PC-3 (cell line): Measurements from ENCODE around the gene PDIA5. TPM values are rescaled to one million over a fixed set of nuclear protein-coding genes. Genes with fewer than 3 reads are reported as not detected.
A peak's percentile ranks its signal among the peaks of the same experiment; 100 is the strongest.

Source experiments
- ATAC-seq: fragments of 200-7000 bp; cut with Tn5 transposase; 2 replicates; pipeline ENCODE4 v1.9.1; 2020; ENCODE audit warnings: mild to moderate bottlenecking, moderate library complexity
- BruUV-seq: library from RNA; stranded (reverse); fragments of 400-500 nt; replicated peaks from 2 replicates; lab custom pipeline; 2021; lab: Mats Ljungman, UMichigan
- CTCF ChIA-PET: fragments of 300-600 bp; sonication (Branson Sonifier 250); formaldehyde crosslinking; loops from one replicate; lab custom pipeline; 2022; ENCODE audit warnings: antibody characterized with exemption; lab: Charles Lee
- POLR2A ChIA-PET: fragments of 300-600 bp; sonication (Branson Sonifier 250); formaldehyde crosslinking; loops from one replicate; lab custom pipeline; 2022; ENCODE audit warnings: antibody characterized with exemption; ENCODE audit not compliant: unreplicated experiment; lab: Charles Lee
- DNase-seq: peaks from one replicate; pipeline ENCODE4 v3.0.0-alpha.2; 2015
- H2AFZ ChIP-seq: fragments of 300-600 bp; sonication (generic); 2 replicates; pipeline ENCODE4 v1.6.0; 2016; ENCODE audit warnings: antibody characterized with exemption, low read length
- H3F3A ChIP-seq: fragments of 300-600 bp; sonication (generic); one replicate; pipeline ENCODE4 v1.6.0; 2017; ENCODE audit warnings: antibody characterized with exemption, low read length, control low read depth, mild to moderate bottlenecking; ENCODE audit not compliant: unreplicated experiment
- H3K27ac ChIP-seq: fragments of 300-600 bp; sonication (generic); 2 replicates; pipeline ENCODE4 v1.5.1; 2016; ENCODE audit warnings: mild to moderate bottlenecking, low read length
- H3K27me3 ChIP-seq: fragments of 300-600 bp; sonication (generic); 2 replicates; pipeline ENCODE4 v1.6.1; 2016; ENCODE audit warnings: low read length, mixed read lengths
- H3K36me3 ChIP-seq: fragments of 300-600 bp; sonication (generic); 2 replicates; pipeline ENCODE4 v1.6.1; 2016; ENCODE audit warnings: low read depth, mixed run types, low read length, mixed read lengths
- H3K4me1 ChIP-seq: fragments of 300-600 bp; sonication (generic); 2 replicates; pipeline ENCODE4 v1.5.1; 2016; ENCODE audit warnings: low read length; ENCODE audit not compliant: insufficient read depth
- H3K4me2 ChIP-seq: fragments of 300-600 bp; sonication (generic); 2 replicates; pipeline ENCODE4 v1.6.0; 2016; ENCODE audit warnings: low read length
- H3K4me3 ChIP-seq: fragments of 300-600 bp; sonication (generic); 2 replicates; pipeline ENCODE4 v1.5.1; 2016; ENCODE audit warnings: mild to moderate bottlenecking, low read length, mixed read lengths
- H3K79me2 ChIP-seq: fragments of 300-600 bp; sonication (generic); 2 replicates; pipeline ENCODE4 v1.6.1; 2017; ENCODE audit warnings: low read length, mixed read lengths
- H3K9ac ChIP-seq: fragments of 300-600 bp; sonication (generic); 2 replicates; pipeline ENCODE4 v1.6.0; 2016; ENCODE audit warnings: mild to moderate bottlenecking, low read length
- H3K9me2 ChIP-seq: fragments of 300-600 bp; sonication (generic); replicated peaks from 2 replicates; pipeline ENCODE4 v1.6.1; 2016; ENCODE audit warnings: mixed run types, low read length, mixed read lengths
- H3K9me3 ChIP-seq: fragments of 300-600 bp; sonication (generic); 2 replicates; pipeline ENCODE4 v1.6.1; 2016; ENCODE audit warnings: low read length, mixed read lengths
- H4K20me1 ChIP-seq: fragments of 300-600 bp; sonication (generic); 2 replicates; pipeline ENCODE4 v1.6.1; 2016; ENCODE audit warnings: low read length, mixed read lengths
- CTCF ChIP-seq: fragments of 300-600 bp; sonication (generic); conservative IDR thresholded peaks from 2 replicates; pipeline ENCODE4 v1.5.1; 2017; ENCODE audit warnings: antibody characterized with exemption, low read depth, mild to moderate bottlenecking, low read length
- EZH2 ChIP-seq: fragments of 300-600 bp; sonication (generic); IDR thresholded peaks from one replicate; pipeline ENCODE4 v1.6.1; 2017; ENCODE audit warnings: antibody characterized with exemption, mild to moderate bottlenecking, low read length; ENCODE audit not compliant: unreplicated experiment
- EZH2phosphoT487 ChIP-seq: fragments of 300-600 bp; sonication (generic); IDR thresholded peaks from 2 replicates; pipeline ENCODE4 v1.6.1; 2018; ENCODE audit warnings: mild to moderate bottlenecking, antibody characterized with exemption, low read length, borderline replicate concordance
- intact Hi-C: fragments of 100-400 bp; cut with micrococcal nuclease; formaldehyde crosslinking; loops from 2 replicates; pipeline ENCODE4 v1.9.0; 2023
- total RNA-seq: library from RNA; depleted of rRNA; stranded (reverse); fragments of >200 nt; gene quantifications from 2 replicates; pipeline ENCODE4 v1.2.3, GENCODE V29; 2014

Gene PDIA5
- total RNA-seq, 1 experiment from 2014 or later, result 24.6 TPM

- no peaks in the 10 kb centered on the region for H3K9me3 ChIP-seq
- H3K27me3 ChIP-seq, result no peaks in the 10 kb centered on the region
- H2AFZ ChIP-seq, result no peak overlapping the region
- no peaks in the 10 kb centered on the region for H3K9me2 ChIP-seq
- H3K36me3 ChIP-seq, result peaks cover 37% of the 10 kb centered on the region; the same call in 1 of the 2 replicates
- peaks cover 18% of the 10 kb centered on the region for H3K4me1 ChIP-seq
- no peak overlapping the region for H3K4me2 ChIP-seq
- POLR2A ChIA-PET, result interaction anchor here (0.7 kb wide), 1 partner anchor 44 kb away, joined by 3 read pairs; the partner anchor contains the start of gene SEC22A
- no peaks in the 10 kb centered on the region for H3K79me2 ChIP-seq
- 0 out of 2 replicates have a peak, but pooled peaks cover 3% of the 10 kb centered on the region for H4K20me1 ChIP-seq
- no peak overlapping the region for H3K9ac ChIP-seq
- no peak overlapping the region for H3K27ac ChIP-seq
- CTCF ChIA-PET, result interaction anchor here (0.6 kb wide), 1 partner anchor 212 kb away, joined by 3 read pairs; no protein-coding TSS in a partner anchor
- DNase-seq, result no peak
- H3F3A ChIP-seq, result no peaks in the 10 kb centered on the region
- H3K4me3 ChIP-seq, result no peak overlapping the region
- TF ChIP-seq CTCF (no peak), EZH2 (no peak), EZH2phosphoT487 (no peak)
- no TSS peak for BruUV-seq
- intact Hi-C loops, result loop anchor here (2.0 kb wide), 1 partner anchor 101 kb away; no protein-coding TSS in a partner anchor
- ATAC-seq, result peak; percentile 52
Measured at GRCh38 chr3:123157598-123158287, 90.9 kb downstream of the PDIA5 start.

DNA sequence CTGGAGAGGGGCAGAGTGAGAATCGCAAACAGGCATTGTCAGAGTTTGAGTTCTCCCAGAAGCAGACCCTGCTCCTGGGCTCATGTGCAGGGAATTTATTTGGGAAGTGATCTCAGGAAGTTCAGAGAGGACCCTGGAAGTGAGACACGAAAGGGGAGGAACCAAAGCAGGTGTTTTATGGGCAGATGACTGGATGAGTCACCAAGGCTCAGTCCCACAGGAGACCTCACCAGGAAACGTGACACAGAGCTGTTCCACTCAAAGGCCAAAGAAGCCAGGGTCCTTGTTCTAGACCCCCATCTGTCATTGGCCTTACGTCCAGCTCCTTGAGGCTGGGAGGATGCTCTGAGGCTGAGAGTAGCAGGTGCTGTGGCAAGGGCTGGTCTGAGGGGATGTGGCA, 91.5 kb downstream of the PDIA5 start:
- Histone ChIP-seq H3F3A (no peaks in the 10 kb centered on the region), H3K9me3 (no peaks in the 10 kb centered on the region), H3K36me3 (peaks cover 36% of the 10 kb centered on the region; the same call in 1 of the 2 replicates), H3K4me2 (no peak overlapping the region), H2AFZ (no peak overlapping the region), H3K9ac (no peak overlapping the region), H4K20me1 (0 out of 2 replicates have a peak, but pooled peaks cover 3% of the 10 kb centered on the region), H3K27ac (no peak overlapping the region), H3K27me3 (no peaks in the 10 kb centered on the region), H3K4me1 (peaks cover 18% of the 10 kb centered on the region), H3K79me2 (no peaks in the 10 kb centered on the region), H3K4me3 (no peak overlapping the region), H3K9me2 (no peaks in the 10 kb centered on the region)
- ChIA-PET CTCF (interaction anchor here (0.6 kb wide), 1 partner anchor 213 kb away, joined by 3 read pairs; no protein-coding TSS in a partner anchor), POLR2A (interaction anchor here (0.7 kb wide), 1 partner anchor 43 kb away, joined by 3 read pairs; the partner anchor contains the start of gene SEC22A)
- TF ChIP-seq CTCF (no peak), EZH2phosphoT487 (no peak), EZH2 (no peak)
- ATAC-seq (peak; percentile 80), DNase-seq (peak; percentile 67)
- intact Hi-C loops, result no loop called here
- no TSS peak for BruUV-seq
